ENCODE results near the gene LARGE1. TPM values are rescaled to one million over a fixed set of nuclear protein-coding genes. Genes with fewer than 3 reads are reported as not detected.

The LARGE1 gene
- total and polyA plus RNA-seq, 2 of the 8 experiments (the other 6 are each of a cell fraction or from before 2014, with no cell fraction given): 43.7 to 83.0 TPM

- Histone ChIP-seq H3K36me3 (ENCODE audit: control insufficient read depth in 2 of 4, insufficient read depth in 4 of 4, low read length in 3 of 4) (no peaks in the 10 kb centered on the region), H2BK15ac (ENCODE audit: low read length) (no peak overlapping the region), H2AK5ac (ENCODE audit: low read depth, low read length) (no peak overlapping the region), H4K8ac (ENCODE audit: extremely low read depth, insufficient read depth, low read length) (no peak overlapping the region; the same call in 1 of the 2 replicates), H3K4ac (replicated peaks; ENCODE audit: insufficient read length, low read depth, low read length) (no peak overlapping the region), H2BK5ac (ENCODE audit: low read depth, low read length) (no peak overlapping the region), H4K91ac (replicated peaks; ENCODE audit: insufficient read length, low read length) (no peak overlapping the region), H3K14ac (ENCODE audit: insufficient read length) (no peak overlapping the region), H3K23ac (ENCODE audit: insufficient read length) (no peak overlapping the region), H3K27ac (ENCODE audit: low read depth, low read length) (no peak overlapping the region), H3K79me2 (ENCODE audit: control insufficient read depth in 1 of 2, insufficient read depth in 2 of 2, low read length in 2 of 2) (no peaks in the 10 kb centered on the region), H3K18ac (ENCODE audit: extremely low read depth, low read length) (no peak overlapping the region), H3K56ac (replicated peaks; ENCODE audit: insufficient read length, low read depth, low read length) (no peak overlapping the region), H2BK12ac (ENCODE audit: low read depth, low read length) (no peak overlapping the region), H3K9me3 (ENCODE audit: insufficient read depth in 2 of 2, low read depth in 1 of 2, low read length in 1 of 2) (no peaks in the 10 kb centered on the region), H2BK20ac (ENCODE audit: low read length) (no peak overlapping the region), H4K5ac (ENCODE audit: insufficient read length, low read depth, low read length) (no peak overlapping the region), H3K23me2 (ENCODE audit: low read depth, low read length) (no peaks in the 10 kb centered on the region), H3K79me1 (ENCODE audit: low read depth, low read length) (no peaks in the 10 kb centered on the region), H3K27me3 (replicated peaks in 1 of 4; ENCODE audit: control insufficient read depth in 3 of 4, extremely low read depth in 1 of 4, insufficient read depth in 3 of 4, low read length in 3 of 4) (no peaks in the 10 kb centered on the region; a peak in 2 of 7 replicates), H3K4me1 (replicated peaks in 1 of 4; ENCODE audit: control insufficient read depth in 3 of 4, insufficient read depth in 4 of 4, low read length in 3 of 4) (no peaks in the 10 kb centered on the region), H3K4me2 (ENCODE audit: insufficient read depth in 1 of 2, low read depth in 2 of 2, low read length in 2 of 2) (no peak overlapping the region), H3K9ac (replicated peaks in 1 of 4; ENCODE audit: extremely low read depth in 1 of 4, low read depth in 3 of 4, low read length in 3 of 4) (no peak overlapping the region), H2BK120ac (replicated peaks; ENCODE audit: low read depth, low read length) (no peak overlapping the region), H3K4me3 (ENCODE audit: extremely low read depth in 1 of 4, insufficient read depth in 2 of 4, low read depth in 3 of 4, low read length in 4 of 4) (no peak overlapping the region), H4K20me1 (replicated peaks in 1 of 2; ENCODE audit: control insufficient read depth in 1 of 2, insufficient read depth in 2 of 2, low read length in 2 of 2) (no peaks in the 10 kb centered on the region), H2AFZ (ENCODE audit: low read length) (no peak overlapping the region)
- WGBS, 2 experiments (ENCODE audit: extremely low coverage in 1 of 2, insufficient coverage in 1 of 2, insufficient read length in 1 of 2, insufficient replicate concordance in 2 of 2, low coverage in 1 of 2, low lambda C conversion rate in 2 of 2, missing lambda C conversion rate in 1 of 2): 90% methylated on average over 7 of the region's 7 CpGs; no CpG with 5 or more reads in 1 of the 2 experiments
- DNase-seq (ENCODE audit: low read depth in 1 of 2, low spot score in 2 of 2) (no peak), FAIRE-seq (no peak)
- no peak for TF ChIP-seq SAP30 (IDR thresholded peaks at IDR 0.05; ENCODE audit: insufficient read depth, insufficient replicate concordance, low read length)
- POLR2A ChIA-PET (ENCODE audit: partially characterized antibody): no interaction called here
- CTCF ChIA-PET (ENCODE audit: partially characterized antibody): interaction anchor here (0.6 to 1.0 kb wide), 2 partner anchors 149 to 361 kb away, joined by 3 read pairs; no protein-coding TSS in a partner anchor
Observed at GRCh38 chr22:33962409-33962808, 42.1 kb upstream of the LARGE1 start.
